ENCODE measurements around the gene SRI.
"Not testable (repeated sequence)": the region's sequence is repeated elsewhere in the genome, so short reads cannot be mapped to it uniquely, and the experiment has no call there.

SRI gene

DNA sequence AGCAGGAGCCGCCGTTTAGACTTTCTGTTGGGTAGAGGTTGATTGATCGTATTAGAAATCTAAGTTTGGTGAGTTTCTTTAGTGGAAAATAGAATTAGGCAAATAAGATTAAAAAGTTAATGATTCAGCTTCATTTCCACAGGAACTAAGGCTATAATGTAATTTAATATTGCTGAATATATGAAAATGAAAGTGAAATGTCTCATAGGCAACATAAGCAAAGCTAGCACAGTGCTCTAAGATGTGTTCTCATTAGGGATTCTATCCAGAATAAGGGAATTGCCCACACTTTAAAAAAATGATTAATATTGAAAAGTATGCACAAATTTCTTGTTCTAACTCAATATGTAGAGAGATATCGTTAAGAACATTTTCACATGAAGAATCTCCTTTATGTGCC, 47.0 kb downstream of the SRI start:
- no peak for DNase-seq

DNA sequence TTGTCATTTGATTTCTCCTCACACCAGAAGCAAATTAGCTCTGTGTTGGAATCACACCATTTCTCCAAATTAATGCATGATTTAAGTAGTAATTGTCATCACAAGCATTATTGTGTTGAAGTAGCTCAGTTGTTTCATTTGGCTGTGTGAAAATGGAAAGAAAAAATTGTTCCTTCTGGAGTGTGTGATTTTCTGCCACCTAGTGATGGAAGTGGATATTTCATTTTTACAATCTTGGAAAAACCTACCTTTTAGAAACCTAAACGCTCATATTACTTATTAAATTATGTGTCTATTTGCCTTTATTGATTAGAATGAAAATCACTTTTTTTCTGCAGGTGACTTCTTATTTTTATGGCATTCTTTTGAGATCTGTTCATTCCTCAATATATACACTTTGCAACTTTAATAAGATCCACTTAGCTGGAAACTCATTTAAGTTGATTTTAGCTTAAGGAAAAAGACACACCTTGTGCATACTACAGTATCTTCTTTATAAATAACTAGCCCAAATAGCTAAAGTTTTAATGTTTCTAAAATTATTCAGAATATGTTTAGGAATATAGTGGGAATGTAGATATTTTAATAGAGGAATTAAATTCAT, 50.0 kb downstream of the SRI start:
- DNase-seq: peak; percentile 3

DNA sequence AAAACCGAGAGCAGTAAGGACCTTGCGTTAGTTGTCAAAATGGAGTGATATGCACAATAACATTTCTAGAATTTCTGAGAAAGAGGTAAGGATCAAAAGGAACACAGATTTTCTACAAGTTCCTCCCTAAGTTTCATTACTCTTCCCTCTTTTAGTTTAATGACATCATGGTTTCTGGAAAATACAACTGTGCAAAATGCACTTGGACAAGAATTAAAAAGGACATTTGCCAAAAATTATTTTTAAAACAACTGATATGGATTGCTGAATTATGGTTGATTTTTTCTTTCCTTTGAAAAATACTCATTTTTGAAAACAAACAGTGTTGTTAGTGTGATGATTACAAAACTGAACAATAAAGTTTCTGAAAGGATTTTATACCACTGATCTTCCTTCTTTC, 52.1 kb downstream of the SRI start:
- no peak for DNase-seq

DNA sequence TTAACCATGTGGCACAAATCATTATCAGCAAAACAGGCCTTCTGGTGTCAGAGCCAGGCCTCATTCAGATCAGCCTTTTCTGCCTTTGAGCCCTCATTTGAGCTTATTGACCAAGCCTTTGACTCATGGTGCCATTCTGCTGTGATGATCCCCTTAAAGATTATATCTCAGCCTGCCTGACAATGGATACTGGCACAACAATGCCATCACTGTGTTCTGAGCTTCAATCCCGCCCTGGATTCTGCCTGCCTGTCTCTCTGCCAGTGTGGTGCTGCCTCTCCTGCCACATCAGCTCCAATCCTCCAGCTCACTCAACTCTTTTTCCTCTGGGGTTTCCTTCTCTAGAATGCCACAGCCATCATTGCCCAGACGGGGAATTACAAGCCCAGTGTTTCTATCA, 52.6 kb downstream of the SRI start:
- DNase-seq: no peak

DNA sequence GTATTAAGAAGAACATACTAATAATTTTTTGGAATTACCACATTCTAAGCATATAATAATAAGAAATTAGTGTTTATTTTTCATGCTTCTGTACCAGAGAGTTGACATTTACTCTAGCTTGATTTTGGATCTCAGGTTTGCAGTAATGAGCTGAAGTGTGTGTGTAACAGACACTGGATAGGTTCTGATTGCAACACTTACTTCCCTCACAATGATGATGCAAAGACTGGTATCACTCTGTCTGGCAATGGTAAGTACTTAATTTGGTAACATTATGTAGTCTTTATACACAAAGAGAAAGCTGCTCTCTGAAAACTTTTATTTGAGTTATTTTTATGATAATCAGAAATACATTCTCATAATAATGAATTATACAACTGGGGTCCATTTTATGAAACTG, 54.1 kb downstream of the SRI start:
- no peak for DNase-seq

DNA sequence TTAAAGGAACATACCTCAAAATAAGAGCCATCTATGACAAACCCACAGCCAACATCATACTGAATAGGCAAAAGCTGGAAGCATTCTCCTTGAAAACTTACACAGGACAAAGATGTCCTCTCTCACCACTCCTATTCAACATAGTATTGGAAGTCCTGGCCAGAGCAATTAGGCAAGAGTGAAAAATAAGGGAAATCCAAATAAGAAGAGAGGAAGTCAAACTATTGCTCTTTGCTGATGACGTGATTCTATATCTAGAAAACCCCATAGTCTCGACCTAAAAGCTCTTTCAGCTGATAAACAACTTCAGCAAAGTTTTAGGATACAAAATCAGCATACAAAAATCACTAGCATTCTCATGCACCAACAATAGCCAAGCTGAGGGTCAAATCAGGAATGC, 60.1 kb downstream of the SRI start:
- not testable (repeated sequence) for DNase-seq

DNA sequence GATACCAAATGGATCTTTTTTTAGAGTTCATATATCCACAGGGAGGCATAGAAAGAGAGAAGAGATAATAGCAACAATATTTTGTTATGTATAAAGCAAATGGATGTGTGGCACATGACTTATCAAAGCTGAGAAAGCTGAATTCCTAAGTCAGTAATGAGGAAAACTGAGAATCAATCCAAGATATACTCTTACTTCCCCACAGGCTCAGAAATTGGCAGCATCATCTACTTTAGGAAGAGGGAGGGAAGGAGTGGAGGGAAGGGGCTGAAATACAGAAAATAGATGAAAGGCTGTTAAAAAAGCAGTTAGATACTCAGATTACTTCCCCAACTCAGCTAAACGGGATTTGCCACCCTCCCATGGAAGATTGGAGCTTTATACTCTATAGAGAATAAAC, 63.5 kb downstream of the SRI start:
- no peak for DNase-seq

DNA sequence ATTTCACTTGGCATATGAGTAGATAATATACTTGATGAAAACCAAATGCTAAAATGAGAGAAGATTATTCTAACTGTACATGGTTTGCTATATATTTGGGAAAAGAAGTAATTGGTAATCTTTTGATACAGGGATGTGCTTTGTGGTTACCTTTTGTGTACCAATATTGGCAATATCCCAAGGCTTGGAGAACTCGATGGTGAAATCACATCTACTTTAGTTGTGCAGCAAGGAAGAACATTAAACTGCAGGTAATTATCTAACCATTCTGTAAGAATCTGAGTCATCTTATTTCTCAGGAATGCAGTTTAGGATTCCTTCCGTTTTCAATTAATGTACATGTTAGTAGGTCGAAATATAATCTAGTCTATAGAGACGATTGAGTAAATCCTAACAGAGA, 64.1 kb downstream of the SRI start:
- DNase-seq: no peak
